SHP77 treated with DMSO at 0.1 percent for 48 hours (cell line): ENCODE data around the gene LRRFIP1.
A peak's percentile ranks its signal among the peaks of the same experiment; 100 is the strongest.

Experiments used
- DNase-seq: peaks from one replicate; lab custom pipeline; 2025; lab: John Stamatoyannopoulos, UW

The LRRFIP1 gene

GRCh38 chr2:237726401-237726830 lies 99.0 kb downstream of the LRRFIP1 start:
- peak; percentile 97 for DNase-seq

DNA sequence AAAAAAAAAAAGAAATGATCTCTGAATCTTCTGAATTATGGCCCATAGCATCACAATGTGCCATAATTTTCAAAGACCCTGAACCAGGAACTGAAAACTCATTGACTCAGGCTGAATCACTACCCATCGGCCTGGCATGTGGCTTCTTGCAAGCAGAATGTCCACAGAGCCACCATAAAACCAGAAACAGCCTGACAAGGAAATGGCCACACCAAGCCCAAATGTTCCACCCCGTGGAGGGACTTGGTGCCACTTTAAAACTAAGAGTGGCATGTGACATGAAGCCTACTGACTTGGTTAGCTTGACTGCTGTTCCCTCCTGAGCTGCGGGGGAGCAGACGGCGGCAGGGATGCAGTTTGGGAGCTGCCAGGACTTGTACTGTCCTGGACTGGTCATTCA lies 100.0 kb downstream of the LRRFIP1 start:
- no peak for DNase-seq

DNA sequence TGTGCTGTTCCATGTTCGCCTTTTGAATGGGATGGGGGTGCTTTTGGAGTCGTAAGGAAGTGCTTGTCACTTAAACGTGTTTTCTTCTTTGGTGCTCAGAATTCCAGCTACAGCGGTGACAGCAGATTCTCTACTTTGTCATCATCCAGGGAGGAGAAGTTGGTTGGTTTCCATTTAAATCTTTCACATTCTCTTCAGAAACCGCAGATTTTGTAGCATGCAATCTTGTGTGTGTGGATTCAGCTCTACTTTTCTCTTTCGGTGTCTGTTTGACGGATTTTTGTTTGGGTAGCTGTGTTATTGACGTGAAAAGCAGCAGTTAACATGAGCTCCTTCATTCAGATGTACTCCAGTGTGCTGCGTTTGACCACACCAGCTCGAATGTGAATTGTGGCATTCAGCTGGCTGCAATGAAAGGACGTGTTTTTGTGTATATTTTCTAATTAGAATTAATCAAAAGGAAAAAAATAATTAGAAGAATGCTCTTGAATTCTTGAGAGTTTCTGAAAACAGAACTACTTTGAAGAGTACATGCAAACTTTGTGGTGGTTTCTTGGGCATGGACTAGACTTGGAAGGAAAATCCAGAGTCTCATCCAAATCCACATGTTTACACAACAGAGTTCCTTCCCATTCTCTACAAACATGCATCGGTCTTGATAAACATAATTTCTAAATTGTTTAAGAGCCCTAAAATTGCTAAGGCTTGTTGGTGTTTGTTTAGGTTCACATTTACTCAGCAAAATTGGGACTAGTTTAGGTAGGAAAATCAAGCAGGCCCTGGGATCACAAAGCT lies 102.5 kb downstream of the LRRFIP1 start:
- DNase-seq: no peak

DNA sequence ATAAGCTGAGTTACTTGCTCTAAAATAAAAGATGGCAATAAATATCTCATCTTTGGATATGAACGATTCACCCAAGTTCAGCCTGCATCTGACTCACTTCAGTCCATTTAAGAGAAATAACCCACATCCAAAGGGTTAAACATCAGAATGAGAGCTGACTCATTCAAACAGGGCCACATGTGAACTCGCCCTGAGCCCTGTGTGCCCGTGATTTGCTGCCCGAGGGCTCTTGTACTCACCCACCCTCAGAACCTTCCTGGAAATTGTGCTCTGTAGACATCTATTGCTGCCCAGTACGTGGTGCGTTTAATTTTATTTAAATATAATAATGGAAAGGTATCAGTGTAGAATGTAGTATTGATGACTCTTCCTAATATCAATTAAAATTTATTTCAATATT lies 104.3 kb downstream of the LRRFIP1 start:
- peak; percentile 63 for DNase-seq

DNA sequence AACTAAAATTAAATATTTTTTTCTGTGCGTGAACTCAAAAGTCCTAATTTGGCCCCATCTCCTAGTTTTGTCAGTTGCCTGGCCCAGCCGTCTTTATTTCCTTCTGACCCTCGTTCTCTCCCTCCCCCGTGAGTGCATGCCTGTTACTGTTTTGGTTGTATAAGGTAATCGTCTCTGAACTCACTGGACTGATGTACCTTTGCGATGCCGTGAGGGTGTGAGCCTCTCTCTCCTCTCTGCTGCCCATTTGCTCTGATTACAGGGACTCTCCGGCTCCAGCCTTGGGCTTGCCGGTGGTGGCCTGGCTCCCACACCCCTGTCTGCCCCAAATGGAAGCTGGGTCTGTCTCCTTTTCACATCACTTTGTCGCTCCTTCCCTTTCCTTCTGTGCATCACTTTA lies 104.7 kb downstream of the LRRFIP1 start:
- no peak for DNase-seq

GRCh38 chr2:237732790-237733381 lies 105.5 kb downstream of the LRRFIP1 start:
- DNase-seq: no peak

GRCh38 chr2:237733677-237734300 lies 106.4 kb downstream of the LRRFIP1 start:
- no peak for DNase-seq

GRCh38 chr2:237734905-237735623 lies 107.7 kb downstream of the LRRFIP1 start:
- DNase-seq: no peak

DNA sequence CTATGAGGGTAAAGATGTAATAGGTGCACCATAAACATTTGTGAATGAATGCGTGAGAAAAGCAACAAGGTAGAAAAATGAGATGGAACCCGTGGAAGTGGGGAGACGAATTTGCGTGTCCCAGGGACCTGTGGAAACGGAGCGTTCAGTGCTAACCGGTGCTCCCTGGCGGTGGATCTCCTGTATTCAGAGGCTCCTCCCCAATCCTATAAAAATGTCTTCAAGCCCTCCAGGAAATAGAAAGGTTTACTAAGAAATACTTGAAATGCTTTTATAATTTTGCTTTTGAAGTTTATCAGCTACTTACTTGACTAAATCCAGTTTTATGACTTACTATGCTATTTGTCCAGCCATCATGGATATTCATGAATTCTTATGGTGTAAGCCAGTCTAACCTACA lies 108.4 kb downstream of the LRRFIP1 start:
- no peak for DNase-seq

- DNase-seq: no peak
These were observed 109.4 kb downstream of the LRRFIP1 start for GRCh38 chr2:237736783-237737182.

- no peak for DNase-seq
These were observed 109.9 kb downstream of the LRRFIP1 start for GRCh38 chr2:237737196-237737865.

DNA sequence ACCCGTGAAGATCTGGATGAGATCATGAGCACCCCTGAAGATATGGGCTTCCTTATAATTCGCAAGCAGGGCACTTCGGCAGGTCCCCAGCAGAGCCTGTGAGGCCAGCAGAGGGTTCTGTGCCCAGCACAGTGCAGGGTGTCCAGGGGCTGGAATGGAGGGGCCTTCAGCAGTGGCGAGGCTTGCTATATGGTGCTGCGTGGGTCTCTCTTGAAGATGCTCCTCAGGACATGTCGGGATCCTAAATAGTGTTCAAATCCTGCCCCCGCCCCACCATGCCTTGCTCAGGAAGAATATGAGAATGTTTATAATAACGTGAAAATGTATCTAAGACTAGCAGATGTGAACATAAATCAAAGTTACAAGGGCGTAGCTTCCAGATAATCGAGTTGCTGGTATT lies 110.9 kb downstream of the LRRFIP1 start:
- DNase-seq: no peak

- no peak for DNase-seq
These were observed 111.7 kb downstream of the LRRFIP1 start for GRCh38 chr2:237739101-237739500.

DNA sequence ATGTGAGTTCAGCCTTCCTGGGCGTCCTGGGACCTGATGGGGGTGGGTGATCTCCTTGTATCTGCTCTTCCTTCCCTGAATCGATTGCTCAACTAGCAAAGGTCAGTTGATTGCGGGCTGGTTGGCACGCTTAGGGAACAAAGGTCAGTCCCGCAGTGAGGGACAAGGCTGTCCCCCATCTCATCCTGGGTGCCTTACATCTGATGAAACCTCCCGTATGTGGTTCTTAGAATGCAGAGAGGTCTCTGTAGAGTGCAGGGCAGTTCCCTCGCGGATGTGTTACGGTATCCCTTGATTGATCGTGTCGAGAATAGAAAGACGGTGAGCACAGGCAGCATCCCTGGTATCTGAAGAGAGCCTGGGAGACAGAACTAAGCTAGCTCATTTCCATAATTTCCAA lies 114.8 kb downstream of the LRRFIP1 start:
- DNase-seq: no peak

DNA sequence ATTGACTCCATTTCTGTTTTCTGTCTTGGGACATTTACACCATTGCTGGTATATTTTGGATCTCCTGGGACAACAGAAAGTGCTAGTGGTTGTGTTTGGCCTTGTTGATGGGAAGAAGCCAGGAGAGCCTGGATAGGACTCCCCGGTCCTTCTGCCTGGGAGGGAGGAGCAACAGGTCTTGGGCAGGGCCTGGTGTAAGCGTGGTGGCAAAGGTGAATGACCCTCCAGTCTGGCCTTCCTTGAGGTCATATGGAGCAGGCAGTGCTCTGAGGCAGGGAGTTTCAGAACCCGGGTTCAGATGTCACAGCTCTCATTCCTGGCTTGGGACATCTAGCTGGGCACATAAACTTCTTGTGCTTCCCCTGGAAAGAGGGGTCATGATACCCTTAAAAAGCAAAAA lies 115.2 kb downstream of the LRRFIP1 start:
- DNase-seq: no peak

GRCh38 chr2:237743024-237743423 lies 115.6 kb downstream of the LRRFIP1 start:
- no peak for DNase-seq

- no peak for DNase-seq
These were observed 116.3 kb downstream of the LRRFIP1 start for GRCh38 chr2:237743561-237744269.

GRCh38 chr2:237744270-237744612 lies 116.9 kb downstream of the LRRFIP1 start:
- no peak for DNase-seq

- DNase-seq: no peak
These were observed 117.3 kb downstream of the LRRFIP1 start for GRCh38 chr2:237744613-237745249.

- no peak for DNase-seq
These were observed 117.8 kb downstream of the LRRFIP1 start for GRCh38 chr2:237745250-237745613.
